Measurements from ENCODE around the gene SNTG2. TPM values are rescaled to one million over a fixed set of nuclear protein-coding genes. Genes with fewer than 3 reads are reported as not detected.
A peak's percentile ranks its signal among the peaks of the same experiment; 100 is the strongest.

SNTG2 gene
- total and polyA plus RNA-seq, 10 donors, result 1.9 to 59.4 (median 18.3) TPM

- Histone ChIP-seq H3K27ac (no peak overlapping the region), H3K4me3 (no peak overlapping the region), H3K9me3 (peaks cover 0 to 9% (median 0%) of the 10 kb centered on the region in 8 donors), H3K4me1 (peaks cover 0 to 10% (median 3%) of the 10 kb centered on the region in 6 donors), H3K27me3 (replicated peaks in 1 of 7) (peaks cover 0 to 4% (median 0%) of the 10 kb centered on the region in 7 donors), H3K36me3 (no peaks in the 10 kb centered on the region)
- intact Hi-C loops (cut with DNase I; ENCODE audit: low total_unique reads), result no loop called here
- TF ChIP-seq CTCF (IDR thresholded peaks at IDR 0.05 in 8 of 11, conservative IDR thresholded peaks at IDR 0.05 in 3 of 11) (peak in 9 of 11 experiments; percentile 24 to 82 (median 75)), POLR2AphosphoS5 (IDR thresholded peaks at IDR 0.05) (peak in 1 of 3 donors; percentile 16), POLR2A (IDR thresholded peaks at IDR 0.05) (no peak)
- DNase-seq, result no peak
- 44 to 47% (median 45%) methylated on average over 17 of the region's 17 CpGs for WGBS, 5 donors
Measured at GRCh38 chr2:1140389-1141003, 189.8 kb downstream of the SNTG2 start.

GRCh38 chr2:1141079-1141478 is 190.4 kb downstream of the SNTG2 start:
- Histone ChIP-seq H3K27me3 (replicated peaks in 1 of 7) (peaks cover 0 to 4% (median 0%) of the 10 kb centered on the region in 7 donors), H3K4me1 (peaks cover 0 to 10% (median 3%) of the 10 kb centered on the region in 6 donors), H3K36me3 (no peaks in the 10 kb centered on the region), H3K4me3 (no peak overlapping the region), H3K9me3 (peaks cover 0 to 9% (median 0%) of the 10 kb centered on the region in 8 donors), H3K27ac (no peak overlapping the region)
- 69 to 84% (median 74%) methylated on average over 7 of the region's 7 CpGs for WGBS, 5 donors
- no peak for DNase-seq
- TF ChIP-seq POLR2A (IDR thresholded peaks at IDR 0.05) (no peak), POLR2AphosphoS5 (IDR thresholded peaks at IDR 0.05) (no peak), CTCF (IDR thresholded peaks at IDR 0.05 in 8 of 11, conservative IDR thresholded peaks at IDR 0.05 in 3 of 11) (no peak)
- intact Hi-C loops (cut with DNase I; ENCODE audit: low total_unique reads), result no loop called here

- no peaks in the 10 kb centered on the region for H3K36me3 ChIP-seq
- peaks cover 0 to 3% (median 0%) of the 10 kb centered on the region in 7 donors for H3K27me3 ChIP-seq (replicated peaks in 1 of 7)
- no peak for DNase-seq
- TF ChIP-seq POLR2AphosphoS5 (IDR thresholded peaks at IDR 0.05) (no peak), CTCF (IDR thresholded peaks at IDR 0.05 in 8 of 11, conservative IDR thresholded peaks at IDR 0.05 in 3 of 11) (no peak), POLR2A (IDR thresholded peaks at IDR 0.05) (no peak)
- intact Hi-C loops (cut with DNase I; ENCODE audit: low total_unique reads), result no loop called here
- 74 to 89% (median 87%) methylated on average over 1 of the region's 1 CpG for WGBS, 5 donors
- no peak overlapping the region for H3K4me3 ChIP-seq
- H3K4me1 ChIP-seq, result no peaks in the 10 kb centered on the region
- H3K27ac ChIP-seq, result no peak overlapping the region
- H3K9me3 ChIP-seq, result peaks cover 0 to 9% (median 0%) of the 10 kb centered on the region in 8 donors
Measured at GRCh38 chr2:1143129-1143528, 192.5 kb downstream of the SNTG2 start.

GRCh38 chr2:1147873-1148612 is 197.4 kb downstream of the SNTG2 start:
- DNase-seq, result no peak
- Histone ChIP-seq H3K4me1 (peaks cover 0 to under 1% (median 0%) of the 10 kb centered on the region in 6 donors), H3K9me3 (peaks cover 0 to 9% (median 0%) of the 10 kb centered on the region in 8 donors), H3K4me3 (no peak overlapping the region), H3K36me3 (no peaks in the 10 kb centered on the region), H3K27me3 (replicated peaks in 1 of 7) (no peaks in the 10 kb centered on the region), H3K27ac (no peak overlapping the region)
- WGBS, 5 donors, result 45 to 69% (median 47%) methylated on average over 3 to 5 of the region's 5 CpGs
- TF ChIP-seq POLR2A (IDR thresholded peaks at IDR 0.05), result no peak
- no peak for TF ChIP-seq CTCF (IDR thresholded peaks at IDR 0.05 in 8 of 11, conservative IDR thresholded peaks at IDR 0.05 in 3 of 11)
- TF ChIP-seq POLR2AphosphoS5 (IDR thresholded peaks at IDR 0.05), result no peak
- intact Hi-C loops (cut with DNase I; ENCODE audit: low total_unique reads), result no loop called here

All from spleen (tissue), 11 donors.